GM23338 (cell line): ENCODE results near the gene KIAA1549.

Experiments
- CREB1 ChIP-seq: fragments of 250-450 bp; sonication (Bioruptor Pico); IDR thresholded peaks from 2 replicates; pipeline ENCODE4 v1.5.0; 2020; ENCODE audit warnings: low read depth, mild to moderate bottlenecking, moderate library complexity
- CTCF ChIP-seq, 2 experiments: fragments of 200-600 bp in 1 of 2; sonication (generic) in 1 of 2; conservative IDR thresholded peaks; 2 replicates each; pipeline versions ENCODE4 v1.5.1 to v1.6.1; 2016 to 2017; ENCODE audit warnings: antibody characterized with exemption in 2 of 2, low read depth in 2 of 2, mild to moderate bottlenecking in 2 of 2, moderate library complexity in 1 of 2
- ETS1 ChIP-seq: IDR thresholded peaks from 2 replicates; pipeline ENCODE4 v1.6.1; 2016; ENCODE audit warnings: antibody characterized with exemption
- EZH2 ChIP-seq: fragments of 200-600 bp; sonication (generic); IDR thresholded peaks from one replicate; pipeline ENCODE4 v1.8.0; 2017; ENCODE audit warnings: antibody characterized with exemption, mild to moderate bottlenecking, low read depth; ENCODE audit not compliant: unreplicated experiment
- EZH2phosphoT487 ChIP-seq: fragments of 200-600 bp; sonication (generic); IDR thresholded peaks from one replicate; pipeline ENCODE4 v1.8.1; 2018; ENCODE audit warnings: antibody characterized with exemption; ENCODE audit not compliant: unreplicated experiment
- JUNB ChIP-seq: IDR thresholded peaks from one replicate; pipeline ENCODE4 v1.6.1; 2016; ENCODE audit warnings: antibody characterized with exemption; ENCODE audit not compliant: unreplicated experiment
- NANOG ChIP-seq: IDR thresholded peaks from 2 replicates; pipeline ENCODE4 v1.6.1; 2016; ENCODE audit warnings: antibody characterized with exemption, borderline replicate concordance
- POLR2AphosphoS5 ChIP-seq: IDR thresholded peaks from 2 replicates; pipeline ENCODE4 v1.6.1; 2016; ENCODE audit warnings: antibody characterized with exemption, low read depth
- REST ChIP-seq: IDR thresholded peaks from one replicate; pipeline ENCODE4 v1.6.1; 2018; ENCODE audit warnings: antibody characterized with exemption; ENCODE audit not compliant: unreplicated experiment
- STAT1 ChIP-seq: IDR thresholded peaks from one replicate; pipeline ENCODE4 v1.6.1; 2016; ENCODE audit warnings: antibody characterized with exemption; ENCODE audit not compliant: unreplicated experiment
- ZNF114 ChIP-seq: fragments of 250-450 bp; sonication (Bioruptor Pico); IDR thresholded peaks from 2 replicates; pipeline ENCODE4 v1.5.0; 2020; ENCODE audit warnings: mild to moderate bottlenecking, moderate library complexity
- ZNF462 ChIP-seq: fragments of 250-450 bp; sonication (Bioruptor Pico); IDR thresholded peaks from 2 replicates; pipeline ENCODE4 v1.5.0; 2020; ENCODE audit warnings: mild to moderate bottlenecking, moderate library complexity

GRCh38 chr7:138882249-138882648, 98.9 kb downstream of the KIAA1549 start:
- TF ChIP-seq CTCF (conservative IDR thresholded peaks at IDR 0.05; ENCODE audit: low read depth in 2 of 2): no peak
- TF ChIP-seq EZH2phosphoT487: no peak
- TF ChIP-seq JUNB: no peak
- no peak for TF ChIP-seq REST
- no peak for TF ChIP-seq EZH2
- TF ChIP-seq NANOG: no peak
- no peak for TF ChIP-seq POLR2AphosphoS5
- no peak for TF ChIP-seq ETS1
- no peak for TF ChIP-seq CREB1
- no peak for TF ChIP-seq ZNF114 (CRISPR knock-in tag)
- TF ChIP-seq ZNF462 (CRISPR knock-in tag): no peak
- no peak for TF ChIP-seq STAT1
